GM12891 (cell line): ENCODE results near the gene ZFHX2.

Experiments
- PAX5 ChIP-seq: IDR thresholded peaks from 2 replicates; pipeline ENCODE4 v1.6.1; 2011; ENCODE audit warnings: low read length, moderate library complexity, mild to moderate bottlenecking; ENCODE audit not compliant: insufficient read depth, severe bottlenecking
- POLR2A ChIP-seq: IDR thresholded peaks from 2 replicates; pipeline ENCODE4 v1.6.1; 2011; ENCODE audit warnings: low read depth, low read length, control low read depth
- POLR2AphosphoS5 ChIP-seq: IDR thresholded peaks from 2 replicates; pipeline ENCODE4 v1.6.1; 2011; ENCODE audit warnings: low read depth, low read length, control low read depth
- SPI1 ChIP-seq: IDR thresholded peaks from 2 replicates; pipeline ENCODE4 v1.6.1; 2011; ENCODE audit warnings: low read depth, low read length, control low read depth
- TAF1 ChIP-seq: IDR thresholded peaks from 2 replicates; pipeline ENCODE4 v1.6.1; 2011; ENCODE audit warnings: low read depth, low read length, control low read depth

- TF ChIP-seq TAF1 (no peak), POLR2A (no peak), POLR2AphosphoS5 (no peak), PAX5 (no peak), SPI1 (no peak)
Measured at GRCh38 chr14:23513818-23514643, 37.5 kb downstream of the ZFHX2 start.
